ENCODE data around the gene STRADB.
"Not testable (repeated sequence)": the region's sequence is repeated elsewhere in the genome, so short reads cannot be mapped to it uniquely, and the experiment has no call there.

STRADB gene

DNA sequence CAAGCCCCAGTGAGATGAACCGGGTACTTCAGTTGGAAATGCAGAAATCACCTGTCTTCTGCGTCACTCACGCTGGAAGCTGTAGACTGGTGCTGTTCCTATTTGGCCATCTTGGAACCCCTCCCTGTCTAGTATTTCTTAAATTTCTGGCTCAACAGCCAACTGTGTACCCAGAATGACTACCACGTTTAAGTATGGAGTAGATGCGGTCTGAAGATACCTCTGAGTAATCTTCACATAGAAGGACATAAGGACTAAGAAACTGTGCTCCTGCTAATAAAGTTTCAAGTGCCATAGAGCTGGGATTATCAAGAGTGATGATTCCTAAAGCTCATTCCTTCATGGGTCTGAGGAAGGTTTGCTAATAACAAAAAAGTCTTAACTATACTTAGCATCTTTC is 20.7 kb upstream of the STRADB start:
- no peak for DNase-seq

- no peak for DNase-seq
Measured at GRCh38 chr2:201432038-201432620, 19.4 kb upstream of the STRADB start.

GRCh38 chr2:201432621-201433393 is 18.7 kb upstream of the STRADB start:
- no peak for DNase-seq

DNA sequence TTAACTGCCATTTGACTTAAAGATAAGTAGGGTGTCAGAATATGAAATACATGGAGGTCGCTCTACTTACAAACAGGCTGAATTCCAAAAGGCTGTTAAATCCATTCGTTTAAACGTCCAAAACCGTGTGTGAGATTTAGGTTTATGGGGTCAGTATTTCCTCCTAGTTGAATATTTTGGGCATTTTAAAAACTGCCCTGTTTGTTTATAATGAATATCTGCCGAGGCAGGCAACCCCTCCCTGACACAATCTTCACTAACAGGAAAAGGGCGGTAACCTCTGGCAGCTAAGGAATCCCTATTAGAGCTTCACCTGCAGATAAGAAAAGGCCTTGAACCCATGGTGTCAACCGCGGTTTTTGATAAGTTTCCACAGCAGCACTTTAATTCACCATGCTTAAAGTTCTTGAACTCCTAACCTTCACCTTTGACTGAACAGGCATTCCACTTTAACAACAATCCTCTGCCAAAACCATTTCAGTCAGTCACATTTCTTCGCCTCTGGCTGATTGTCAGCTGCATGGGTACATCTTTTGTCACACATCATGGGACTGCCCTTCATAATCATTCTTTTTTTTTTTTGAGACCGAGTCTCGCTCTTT is 18.0 kb upstream of the STRADB start:
- no peak for DNase-seq

DNA sequence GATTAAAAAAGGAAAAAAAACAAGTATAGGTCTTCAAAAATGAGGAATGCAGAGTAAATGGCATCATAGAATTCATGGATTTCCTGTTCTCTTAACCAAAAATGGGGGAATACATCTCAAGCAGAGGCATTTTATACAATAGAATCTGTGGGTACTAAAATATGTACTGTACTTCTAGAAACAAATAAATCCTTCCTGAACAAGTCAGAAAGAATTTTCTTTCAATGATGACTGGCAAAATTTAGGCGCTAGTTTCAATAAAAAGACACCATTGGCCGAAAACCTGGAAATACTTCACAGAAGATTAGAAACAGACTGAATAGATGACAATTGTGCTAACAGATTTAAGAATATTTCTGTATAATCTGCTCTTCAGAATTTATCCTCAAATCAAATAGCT is 15.4 kb upstream of the STRADB start:
- no peak for DNase-seq

DNA sequence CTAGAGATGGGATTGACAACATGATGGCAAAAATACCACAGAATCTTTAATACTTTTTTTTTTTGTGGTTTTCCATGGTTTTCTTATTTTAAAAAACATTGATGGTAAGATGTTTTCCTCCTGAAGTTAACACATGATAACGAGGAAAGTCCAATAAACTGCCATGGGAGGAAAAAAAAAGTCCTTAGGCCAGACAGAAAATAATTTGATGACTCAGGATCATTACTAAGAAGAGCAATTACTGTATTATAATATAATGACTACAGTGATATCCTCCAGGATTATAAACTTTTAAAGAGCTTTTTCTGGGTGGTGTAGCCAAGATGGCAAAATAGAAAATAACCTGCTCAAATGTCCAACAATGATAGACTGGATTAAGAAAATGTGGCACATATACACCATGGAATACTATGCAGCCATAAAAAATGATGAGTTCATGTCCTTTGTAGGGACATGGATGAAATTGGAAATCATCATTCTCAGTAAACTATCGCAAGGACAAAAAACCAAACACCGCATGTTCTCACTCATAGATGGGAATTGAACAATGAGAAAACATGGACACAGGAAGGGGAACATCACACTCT is 12.1 kb upstream of the STRADB start:
- DNase-seq, result not testable (repeated sequence)

- no peak for DNase-seq
Measured at GRCh38 chr2:201440182-201440581, 11.4 kb upstream of the STRADB start.

- DNase-seq, result no peak
Measured at GRCh38 chr2:201441409-201441808, 10.1 kb upstream of the STRADB start.

- DNase-seq, result no peak
Measured at GRCh38 chr2:201444746-201445465, 6.6 kb upstream of the STRADB start.

- DNase-seq, result no peak
Measured at GRCh38 chr2:201447086-201447485, 4.5 kb upstream of the STRADB start.

DNA sequence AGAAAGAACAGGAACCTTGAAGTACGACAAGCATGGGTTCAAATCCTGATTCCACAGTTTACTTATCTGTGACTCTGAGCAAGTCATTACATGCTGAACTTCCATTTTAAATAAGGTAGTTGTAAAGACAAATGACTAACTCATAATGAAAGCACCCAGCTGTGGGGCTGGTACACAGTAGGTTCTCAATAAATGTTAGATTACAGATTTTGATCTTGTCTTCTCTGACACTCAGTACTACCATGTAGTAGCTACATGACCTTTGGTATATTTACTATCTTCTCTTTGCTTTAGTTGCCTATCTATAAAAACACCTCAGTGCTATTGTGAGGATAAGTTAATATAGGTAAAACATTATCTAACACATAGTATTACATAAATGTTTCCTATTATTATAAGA is 3.5 kb upstream of the STRADB start:
- DNase-seq, result no peak

GRCh38 chr2:201448701-201449100 is 2.8 kb upstream of the STRADB start:
- no peak for DNase-seq

- no peak for DNase-seq
Measured at GRCh38 chr2:201450954-201451291, 617 bp upstream of the STRADB start.

DNA sequence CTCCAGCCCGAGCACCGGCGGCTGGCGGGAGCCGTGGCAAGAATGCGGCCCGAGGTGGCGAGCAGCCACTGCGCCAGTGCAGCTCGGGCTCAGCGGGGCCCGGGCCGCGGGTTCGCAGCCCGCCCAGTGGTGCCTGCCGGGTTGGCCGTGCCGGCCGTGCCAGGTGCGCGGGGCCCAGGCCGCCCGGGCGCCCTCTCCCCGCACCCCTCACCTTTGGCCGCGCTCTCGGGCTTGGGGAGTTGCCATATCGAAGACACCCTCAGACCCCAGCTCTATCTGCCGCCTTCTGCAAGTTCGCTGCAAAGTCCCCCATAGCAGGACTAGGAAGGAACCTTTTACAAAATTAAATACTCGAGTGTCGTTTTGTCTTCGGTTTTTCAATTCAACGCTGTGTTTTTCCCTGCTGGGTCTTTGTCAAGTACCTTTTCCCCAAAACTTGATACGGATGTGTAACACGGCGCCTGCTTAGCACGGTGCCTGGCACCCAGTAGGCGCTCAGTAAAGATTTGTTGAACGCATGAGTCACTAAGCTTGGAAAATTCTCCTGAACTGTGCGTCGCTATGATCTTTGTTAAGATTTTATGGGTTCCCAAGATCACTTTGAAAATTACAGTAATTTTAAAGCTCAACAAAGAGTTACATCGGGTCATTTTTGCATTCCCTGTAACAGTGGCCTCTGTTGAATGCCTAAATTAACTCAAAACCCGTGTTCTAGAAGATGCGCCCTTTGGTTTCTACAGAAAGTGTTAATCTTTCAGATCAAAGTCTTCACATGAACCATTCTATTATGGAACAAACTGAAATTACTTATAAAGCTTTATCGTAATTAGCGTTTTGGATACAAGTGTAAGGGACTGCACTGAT is 750 bp downstream of the STRADB start:
- DNase-seq, result no peak

- DNase-seq, result no peak
Measured at GRCh38 chr2:201452922-201453643, 1.5 kb downstream of the STRADB start.

DNA sequence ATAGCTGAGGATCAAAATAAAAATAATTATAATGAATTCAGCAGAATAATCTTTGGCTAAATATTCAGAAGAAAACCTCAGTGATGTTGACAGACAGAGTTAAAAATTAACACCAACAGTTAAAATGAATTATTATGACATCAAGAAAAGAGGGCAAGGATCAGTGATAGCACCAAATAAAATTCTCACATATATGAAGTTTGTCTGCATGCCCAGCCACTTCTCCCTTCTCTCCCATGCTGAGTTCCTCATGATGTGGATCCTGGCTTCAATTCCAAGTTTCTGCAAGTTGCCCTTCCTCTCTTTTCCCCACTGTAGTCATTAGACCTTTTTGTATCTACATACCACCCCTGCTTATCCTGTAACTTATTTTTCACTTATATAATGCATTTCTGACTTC is 6.8 kb downstream of the STRADB start:
- DNase-seq, result no peak

DNA sequence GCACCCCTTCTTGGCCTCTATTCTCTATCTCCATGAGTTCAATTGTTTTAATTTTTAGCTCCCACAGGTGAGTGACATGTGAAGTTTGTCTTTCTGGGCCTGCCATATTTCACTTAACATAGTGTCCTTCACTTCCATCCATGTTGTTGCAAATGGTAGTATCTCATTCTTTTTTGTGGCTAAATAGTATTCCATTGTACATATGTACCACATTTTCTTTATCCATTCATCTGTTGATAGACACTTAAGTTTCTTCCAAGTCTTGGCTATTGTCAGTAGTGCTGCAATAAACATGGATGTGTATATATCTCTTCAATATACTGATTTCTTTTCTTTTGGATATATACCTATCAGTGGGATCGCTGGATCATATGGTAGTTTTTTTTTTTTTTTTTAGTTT is 9.0 kb downstream of the STRADB start:
- no peak for DNase-seq

GRCh38 chr2:201464547-201464946 is 13.0 kb downstream of the STRADB start:
- DNase-seq, result no peak

GRCh38 chr2:201465524-201465971 is 14.0 kb downstream of the STRADB start:
- no peak for DNase-seq

DNA sequence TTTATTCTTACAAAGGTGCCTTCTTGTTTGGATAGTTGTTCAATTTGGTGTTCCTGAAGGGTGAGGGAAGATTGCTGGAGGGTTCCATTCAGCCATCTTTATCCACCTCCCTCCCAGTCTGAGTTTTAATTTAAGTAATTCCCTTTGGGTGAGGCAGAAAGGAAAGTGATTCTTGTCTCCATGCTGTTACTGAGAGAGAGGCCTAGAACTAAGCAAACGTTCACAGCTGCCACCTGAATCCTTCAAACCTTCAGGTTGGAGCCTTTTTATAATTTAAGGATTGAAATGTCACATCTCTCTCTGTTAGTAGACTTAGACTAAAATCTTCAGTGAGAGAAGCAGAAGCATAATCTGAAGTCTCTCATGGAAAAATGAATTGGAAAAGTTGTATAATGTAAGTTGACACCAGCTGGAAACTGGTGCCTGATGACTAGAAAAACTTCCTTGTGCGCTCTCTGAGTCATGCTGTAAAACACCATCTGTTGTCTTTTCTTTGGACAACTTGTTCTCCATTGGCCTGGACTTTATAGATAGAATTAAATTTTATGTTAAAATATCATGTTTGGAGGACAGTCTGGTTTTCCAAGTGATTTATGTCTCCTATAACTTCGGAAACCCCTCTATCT is 14.6 kb downstream of the STRADB start:
- no peak for DNase-seq

- DNase-seq, result no peak
Measured at GRCh38 chr2:201467666-201468065, 16.1 kb downstream of the STRADB start.
